K562 (cell line): ENCODE results near the gene EFCAB8.

ENCODE experiments used
- BRCA1 ChIP-seq, 2 experiments: fragments of 450-650 bp in 1 of 2; sonication (generic) in 1 of 2; formaldehyde crosslinking in 1 of 2; IDR thresholded peaks; 2 replicates each; pipeline versions ENCODE4 v1.5.0 to v1.6.1; 2017 to 2020; ENCODE audit warnings: mild to moderate bottlenecking in 1 of 2, missing genetic modification reagents in 1 of 2
- EP300 ChIP-seq: IDR thresholded peaks from 2 replicates; pipeline ENCODE4 v1.6.1; 2012; ENCODE audit warnings: low read length, improper control_type of control experiment
- HCFC1 ChIP-seq: IDR thresholded peaks from 2 replicates; pipeline ENCODE4 v1.6.1; 2012; ENCODE audit warnings: low read depth, low read length, improper control_type of control experiment
- MCM7 ChIP-seq, 2 experiments: fragments of 450-650 bp; IDR thresholded peaks; 2 replicates each; pipeline ENCODE4 v1.6.1; 2016 to 2018
- NR2C2 ChIP-seq, 2 experiments: fragments of 200-800 bp in 1 of 2; sonication (Bioruptor generic) in 1 of 2; sonication (generic) in 1 of 2; formaldehyde crosslinking in 1 of 2; IDR thresholded peaks; 2 replicates each; pipeline versions ENCODE4 v1.6.1 to v1.8.0; 2016 to 2022; ENCODE audit warnings: mild to moderate bottlenecking in 1 of 2, missing compliant biosample characterization in 1 of 2, missing genetic modification characterization in 1 of 2, missing genetic modification reagents in 1 of 2
- PHTF2 ChIP-seq: fragments of 250-450 bp; sonication (Bioruptor Pico); IDR thresholded peaks from 2 replicates; pipeline ENCODE4 v1.5.0; 2021; ENCODE audit warnings: mild to moderate bottlenecking
- POLR2A ChIP-seq: fragments of 450-650 bp; conservative IDR thresholded peaks from 2 replicates; pipeline ENCODE4 v1.6.1; 2016
- TCF3 ChIP-seq: sonication (generic); formaldehyde crosslinking; IDR thresholded peaks from 2 replicates; pipeline ENCODE4 v1.4.0; 2020; ENCODE audit warnings: mild to moderate bottlenecking, missing genetic modification reagents
- ZNF644 ChIP-seq: fragments of 200-800 bp; sonication (Bioruptor generic); IDR thresholded peaks from 2 replicates; pipeline ENCODE4 v1.6.1; 2016; ENCODE audit warnings: low read depth, missing genetic modification characterization, missing compliant biosample characterization
- TF ChIP-seq, protein P1 (sequence below): fragments of 150-350 bp; IDR thresholded peaks from 2 replicates; pipeline ENCODE4 v1.6.1; 2014; ENCODE audit warnings: low read depth, mild to moderate bottlenecking, low read length, borderline replicate concordance
- TF ChIP-seq, protein P2 (sequence below), 2 experiments: fragments of 450-650 bp in 1 of 2; sonication (generic) in 1 of 2; formaldehyde crosslinking; conservative IDR thresholded peaks; 2 replicates each; pipeline versions ENCODE4 v1.4.0 to v1.8.1; 2020 to 2022; ENCODE audit warnings: mild to moderate bottlenecking in 1 of 2, missing genetic modification reagents in 1 of 2
- TF ChIP-seq, protein P3 (sequence below): fragments of 450-650 bp; IDR thresholded peaks from 2 replicates; pipeline ENCODE4 v1.7.1; 2018; ENCODE audit warnings: mild to moderate bottlenecking, low read depth; ENCODE audit not compliant: partially characterized antibody

DNA sequence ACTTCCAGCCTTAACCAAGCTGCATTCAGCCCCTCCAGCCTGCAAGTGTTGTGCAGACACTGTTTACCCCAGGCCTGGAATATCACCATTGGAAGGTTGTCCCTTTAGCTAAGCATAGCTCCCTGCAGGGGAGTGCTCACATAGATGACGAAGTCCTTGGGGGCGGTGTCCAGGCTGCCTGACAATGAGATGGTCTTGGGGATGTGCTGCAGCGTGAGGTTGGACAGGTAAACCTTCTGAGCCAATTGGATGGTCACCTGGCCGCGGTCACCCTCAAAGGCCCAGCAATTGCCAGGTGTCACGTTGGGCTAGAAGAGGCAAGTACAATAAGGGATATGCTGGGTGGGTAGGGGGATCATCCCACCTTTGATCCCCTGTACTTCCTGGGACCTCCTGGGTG is 126.9 kb downstream of the EFCAB8 start:
- no peak for TF ChIP-seq NR2C2 (CRISPR knock-in tag; IDR thresholded peaks at IDR 0.05)
- no peak for TF ChIP-seq NR2C2 (tag; IDR thresholded peaks at IDR 0.05)
- TF ChIP-seq BRCA1 (IDR thresholded peaks at IDR 0.05) = no peak
- no peak for TF ChIP-seq BRCA1 (CRISPR knock-in tag; IDR thresholded peaks at IDR 0.05)
- TF ChIP-seq, protein P1, sequence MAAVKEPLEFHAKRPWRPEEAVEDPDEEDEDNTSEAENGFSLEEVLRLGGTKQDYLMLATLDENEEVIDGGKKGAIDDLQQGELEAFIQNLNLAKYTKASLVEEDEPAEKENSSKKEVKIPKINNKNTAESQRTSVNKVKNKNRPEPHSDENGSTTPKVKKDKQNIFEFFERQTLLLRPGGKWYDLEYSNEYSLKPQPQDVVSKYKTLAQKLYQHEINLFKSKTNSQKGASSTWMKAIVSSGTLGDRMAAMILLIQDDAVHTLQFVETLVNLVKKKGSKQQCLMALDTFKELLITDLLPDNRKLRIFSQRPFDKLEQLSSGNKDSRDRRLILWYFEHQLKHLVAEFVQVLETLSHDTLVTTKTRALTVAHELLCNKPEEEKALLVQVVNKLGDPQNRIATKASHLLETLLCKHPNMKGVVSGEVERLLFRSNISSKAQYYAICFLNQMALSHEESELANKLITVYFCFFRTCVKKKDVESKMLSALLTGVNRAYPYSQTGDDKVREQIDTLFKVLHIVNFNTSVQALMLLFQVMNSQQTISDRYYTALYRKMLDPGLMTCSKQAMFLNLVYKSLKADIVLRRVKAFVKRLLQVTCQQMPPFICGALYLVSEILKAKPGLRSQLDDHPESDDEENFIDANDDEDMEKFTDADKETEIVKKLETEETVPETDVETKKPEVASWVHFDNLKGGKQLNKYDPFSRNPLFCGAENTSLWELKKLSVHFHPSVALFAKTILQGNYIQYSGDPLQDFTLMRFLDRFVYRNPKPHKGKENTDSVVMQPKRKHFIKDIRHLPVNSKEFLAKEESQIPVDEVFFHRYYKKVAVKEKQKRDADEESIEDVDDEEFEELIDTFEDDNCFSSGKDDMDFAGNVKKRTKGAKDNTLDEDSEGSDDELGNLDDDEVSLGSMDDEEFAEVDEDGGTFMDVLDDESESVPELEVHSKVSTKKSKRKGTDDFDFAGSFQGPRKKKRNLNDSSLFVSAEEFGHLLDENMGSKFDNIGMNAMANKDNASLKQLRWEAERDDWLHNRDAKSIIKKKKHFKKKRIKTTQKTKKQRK = no peak
- TF ChIP-seq MCM7 (IDR thresholded peaks at IDR 0.05) = no peak
- TF ChIP-seq, protein P2, sequence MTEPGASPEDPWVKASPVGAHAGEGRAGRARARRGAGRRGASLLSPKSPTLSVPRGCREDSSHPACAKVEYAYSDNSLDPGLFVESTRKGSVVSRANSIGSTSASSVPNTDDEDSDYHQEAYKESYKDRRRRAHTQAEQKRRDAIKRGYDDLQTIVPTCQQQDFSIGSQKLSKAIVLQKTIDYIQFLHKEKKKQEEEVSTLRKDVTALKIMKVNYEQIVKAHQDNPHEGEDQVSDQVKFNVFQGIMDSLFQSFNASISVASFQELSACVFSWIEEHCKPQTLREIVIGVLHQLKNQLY (CRISPR knock-in tag; conservative IDR thresholded peaks at IDR 0.05) = no peak
- no peak for TF ChIP-seq ZNF644
- no peak for TF ChIP-seq PHTF2 (CRISPR knock-in tag)
- no peak for TF ChIP-seq POLR2A
- no peak for TF ChIP-seq EP300
- no peak for TF ChIP-seq HCFC1
- TF ChIP-seq, protein P3, sequence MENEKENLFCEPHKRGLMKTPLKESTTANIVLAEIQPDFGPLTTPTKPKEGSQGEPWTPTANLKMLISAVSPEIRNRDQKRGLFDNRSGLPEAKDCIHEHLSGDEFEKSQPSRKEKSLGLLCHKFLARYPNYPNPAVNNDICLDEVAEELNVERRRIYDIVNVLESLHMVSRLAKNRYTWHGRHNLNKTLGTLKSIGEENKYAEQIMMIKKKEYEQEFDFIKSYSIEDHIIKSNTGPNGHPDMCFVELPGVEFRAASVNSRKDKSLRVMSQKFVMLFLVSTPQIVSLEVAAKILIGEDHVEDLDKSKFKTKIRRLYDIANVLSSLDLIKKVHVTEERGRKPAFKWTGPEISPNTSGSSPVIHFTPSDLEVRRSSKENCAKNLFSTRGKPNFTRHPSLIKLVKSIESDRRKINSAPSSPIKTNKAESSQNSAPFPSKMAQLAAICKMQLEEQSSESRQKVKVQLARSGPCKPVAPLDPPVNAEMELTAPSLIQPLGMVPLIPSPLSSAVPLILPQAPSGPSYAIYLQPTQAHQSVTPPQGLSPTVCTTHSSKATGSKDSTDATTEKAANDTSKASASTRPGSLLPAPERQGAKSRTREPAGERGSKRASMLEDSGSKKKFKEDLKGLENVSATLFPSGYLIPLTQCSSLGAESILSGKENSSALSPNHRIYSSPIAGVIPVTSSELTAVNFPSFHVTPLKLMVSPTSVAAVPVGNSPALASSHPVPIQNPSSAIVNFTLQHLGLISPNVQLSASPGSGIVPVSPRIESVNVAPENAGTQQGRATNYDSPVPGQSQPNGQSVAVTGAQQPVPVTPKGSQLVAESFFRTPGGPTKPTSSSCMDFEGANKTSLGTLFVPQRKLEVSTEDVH = no peak
- no peak for TF ChIP-seq TCF3 (CRISPR knock-in tag)
